ENCODE measurements around the gene DCTD. TPM values are rescaled to one million over a fixed set of nuclear protein-coding genes. Genes with fewer than 3 reads are reported as not detected.

The DCTD gene
- total RNA-seq, 1 donor from 2014 or later: 120 TPM

GRCh38 chr4:182896421-182896820 is 20.8 kb downstream of the DCTD start:
- H3K27ac Mint-ChIP-seq (ENCODE audit: unreplicated experiment): peak overlapping the region; percentile 93
- no peak for DNase-seq (ENCODE audit: low read depth, low spot score)
- TF ChIP-seq, protein P1, sequence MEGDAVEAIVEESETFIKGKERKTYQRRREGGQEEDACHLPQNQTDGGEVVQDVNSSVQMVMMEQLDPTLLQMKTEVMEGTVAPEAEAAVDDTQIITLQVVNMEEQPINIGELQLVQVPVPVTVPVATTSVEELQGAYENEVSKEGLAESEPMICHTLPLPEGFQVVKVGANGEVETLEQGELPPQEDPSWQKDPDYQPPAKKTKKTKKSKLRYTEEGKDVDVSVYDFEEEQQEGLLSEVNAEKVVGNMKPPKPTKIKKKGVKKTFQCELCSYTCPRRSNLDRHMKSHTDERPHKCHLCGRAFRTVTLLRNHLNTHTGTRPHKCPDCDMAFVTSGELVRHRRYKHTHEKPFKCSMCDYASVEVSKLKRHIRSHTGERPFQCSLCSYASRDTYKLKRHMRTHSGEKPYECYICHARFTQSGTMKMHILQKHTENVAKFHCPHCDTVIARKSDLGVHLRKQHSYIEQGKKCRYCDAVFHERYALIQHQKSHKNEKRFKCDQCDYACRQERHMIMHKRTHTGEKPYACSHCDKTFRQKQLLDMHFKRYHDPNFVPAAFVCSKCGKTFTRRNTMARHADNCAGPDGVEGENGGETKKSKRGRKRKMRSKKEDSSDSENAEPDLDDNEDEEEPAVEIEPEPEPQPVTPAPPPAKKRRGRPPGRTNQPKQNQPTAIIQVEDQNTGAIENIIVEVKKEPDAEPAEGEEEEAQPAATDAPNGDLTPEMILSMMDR (conservative IDR thresholded peaks at IDR 0.05): no peak
- no peak overlapping the region for H3K4me3 Mint-ChIP-seq
- no peaks in the 10 kb centered on the region for H3K27me3 Mint-ChIP-seq (ENCODE audit: low read depth)
- peaks cover 29% of the 10 kb centered on the region for H3K4me1 Mint-ChIP-seq
- peaks cover 23% of the 10 kb centered on the region for H3K36me3 Mint-ChIP-seq (ENCODE audit: low read depth)
- H3K9me3 Mint-ChIP-seq: no peaks in the 10 kb centered on the region

DNA sequence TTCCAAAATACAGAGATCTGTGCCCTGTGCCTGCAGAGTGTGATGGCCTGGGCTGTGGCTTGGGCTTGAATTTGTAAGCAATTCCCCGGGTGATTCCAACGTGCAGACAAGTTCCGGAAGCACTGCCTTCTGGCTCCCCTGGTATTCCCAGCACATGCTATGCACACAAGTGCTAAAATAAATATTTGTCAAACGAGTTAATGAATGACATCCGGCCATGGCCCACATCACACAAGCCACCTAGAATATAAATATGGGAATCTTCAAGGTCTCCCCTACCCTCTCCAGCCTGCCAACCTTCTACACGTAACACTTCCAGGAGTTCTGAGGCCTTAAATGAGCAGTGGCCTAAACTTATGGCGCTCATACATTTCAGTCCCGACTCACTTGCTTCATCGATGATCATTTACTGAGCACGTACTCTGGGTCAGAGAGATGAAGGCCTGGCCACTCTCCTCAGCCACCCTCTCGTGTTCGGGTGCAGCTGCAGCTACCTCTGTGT is 21.3 kb downstream of the DCTD start:
- no peak overlapping the region for H3K4me3 Mint-ChIP-seq
- peaks cover 29% of the 10 kb centered on the region for H3K4me1 Mint-ChIP-seq
- peaks cover 27% of the 10 kb centered on the region for H3K36me3 Mint-ChIP-seq (ENCODE audit: low read depth)
- TF ChIP-seq, protein P1 (conservative IDR thresholded peaks at IDR 0.05): no peak
- peak overlapping the region; percentile 93 for H3K27ac Mint-ChIP-seq (ENCODE audit: unreplicated experiment)
- no peaks in the 10 kb centered on the region for H3K27me3 Mint-ChIP-seq (ENCODE audit: low read depth)
- no peak for DNase-seq (ENCODE audit: low read depth, low spot score)
- no peaks in the 10 kb centered on the region for H3K9me3 Mint-ChIP-seq

- TF ChIP-seq, protein P1 (conservative IDR thresholded peaks at IDR 0.05): no peak
- H3K4me3 Mint-ChIP-seq: no peak overlapping the region
- DNase-seq (ENCODE audit: low read depth, low spot score): no peak
- no peaks in the 10 kb centered on the region for H3K27me3 Mint-ChIP-seq (ENCODE audit: low read depth)
- H3K27ac Mint-ChIP-seq (ENCODE audit: unreplicated experiment): no peak overlapping the region
- peaks cover 29% of the 10 kb centered on the region for H3K4me1 Mint-ChIP-seq
- no peaks in the 10 kb centered on the region for H3K9me3 Mint-ChIP-seq
- peaks cover 32% of the 10 kb centered on the region for H3K36me3 Mint-ChIP-seq (ENCODE audit: low read depth)
Measured at GRCh38 chr4:182894681-182895275, 22.4 kb downstream of the DCTD start.

GRCh38 chr4:182893474-182894080 is 23.6 kb downstream of the DCTD start:
- Mint-ChIP-seq H3K4me1 (peaks cover 33% of the 10 kb centered on the region), H3K4me3 (no peak overlapping the region), H3K9me3 (no peaks in the 10 kb centered on the region), H3K36me3 (ENCODE audit: low read depth) (peaks cover 39% of the 10 kb centered on the region), H3K27ac (ENCODE audit: unreplicated experiment) (no peak overlapping the region), H3K27me3 (ENCODE audit: low read depth) (no peaks in the 10 kb centered on the region)
- no peak for DNase-seq (ENCODE audit: low read depth, low spot score)
- TF ChIP-seq, protein P1 (conservative IDR thresholded peaks at IDR 0.05): no peak

- H3K27me3 Mint-ChIP-seq (ENCODE audit: low read depth): no peaks in the 10 kb centered on the region
- peaks cover 28% of the 10 kb centered on the region for H3K4me1 Mint-ChIP-seq
- no peak overlapping the region for H3K27ac Mint-ChIP-seq (ENCODE audit: unreplicated experiment)
- no peak overlapping the region for H3K4me3 Mint-ChIP-seq
- no peaks in the 10 kb centered on the region for H3K9me3 Mint-ChIP-seq
- no peak for DNase-seq (ENCODE audit: low read depth, low spot score)
- peaks cover 39% of the 10 kb centered on the region for H3K36me3 Mint-ChIP-seq (ENCODE audit: low read depth)
- TF ChIP-seq, protein P1 (conservative IDR thresholded peaks at IDR 0.05): no peak
Measured at GRCh38 chr4:182893047-182893446, 24.1 kb downstream of the DCTD start.

Data from neural crest cell (in vitro differentiated cells).